Measurements from ENCODE around the gene BTN1A1. TPM values are rescaled to one million over a fixed set of nuclear protein-coding genes. Genes with fewer than 3 reads are reported as not detected.

The BTN1A1 gene
- total RNA-seq, 4 donors from 2014 or later: not detected

DNA sequence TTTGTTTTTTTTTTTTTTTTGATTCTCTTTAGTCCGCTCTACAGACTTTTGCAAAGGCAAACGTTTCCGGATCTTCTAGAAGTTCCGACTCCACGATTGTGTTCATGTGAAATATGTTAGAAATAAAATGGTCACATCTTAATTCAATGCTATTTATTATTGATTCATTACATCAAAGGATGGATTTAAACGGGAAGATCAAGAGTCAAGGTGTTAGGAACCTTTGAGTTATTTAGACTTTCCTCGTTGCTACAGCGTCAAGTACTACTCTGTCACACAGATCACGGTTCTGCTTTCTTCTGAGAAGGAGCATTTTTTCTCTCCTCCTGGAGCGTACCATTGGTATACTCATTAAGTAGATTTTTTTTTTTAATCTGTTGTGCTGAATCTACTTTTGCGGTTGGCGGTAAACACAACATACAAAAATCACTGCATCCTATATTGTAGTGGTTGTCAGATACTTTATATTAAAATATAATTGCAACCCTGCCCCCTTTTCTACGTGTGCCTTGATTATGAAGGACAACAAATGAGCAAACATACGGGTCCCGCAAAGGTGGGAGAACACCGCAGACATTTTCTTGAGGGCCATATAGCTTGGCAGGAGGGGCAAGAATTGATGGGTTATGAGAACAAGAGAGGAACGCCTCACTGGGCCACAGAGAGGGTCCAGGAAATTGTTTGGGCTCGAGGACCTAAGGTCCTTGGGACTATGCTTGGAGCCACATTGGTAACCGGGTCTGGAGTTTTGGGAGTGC is 55.6 kb downstream of the BTN1A1 start:
- no peak for DNase-seq
- no peaks in the 10 kb centered on the region for H3K27me3 ChIP-seq
- TF ChIP-seq, protein P1, sequence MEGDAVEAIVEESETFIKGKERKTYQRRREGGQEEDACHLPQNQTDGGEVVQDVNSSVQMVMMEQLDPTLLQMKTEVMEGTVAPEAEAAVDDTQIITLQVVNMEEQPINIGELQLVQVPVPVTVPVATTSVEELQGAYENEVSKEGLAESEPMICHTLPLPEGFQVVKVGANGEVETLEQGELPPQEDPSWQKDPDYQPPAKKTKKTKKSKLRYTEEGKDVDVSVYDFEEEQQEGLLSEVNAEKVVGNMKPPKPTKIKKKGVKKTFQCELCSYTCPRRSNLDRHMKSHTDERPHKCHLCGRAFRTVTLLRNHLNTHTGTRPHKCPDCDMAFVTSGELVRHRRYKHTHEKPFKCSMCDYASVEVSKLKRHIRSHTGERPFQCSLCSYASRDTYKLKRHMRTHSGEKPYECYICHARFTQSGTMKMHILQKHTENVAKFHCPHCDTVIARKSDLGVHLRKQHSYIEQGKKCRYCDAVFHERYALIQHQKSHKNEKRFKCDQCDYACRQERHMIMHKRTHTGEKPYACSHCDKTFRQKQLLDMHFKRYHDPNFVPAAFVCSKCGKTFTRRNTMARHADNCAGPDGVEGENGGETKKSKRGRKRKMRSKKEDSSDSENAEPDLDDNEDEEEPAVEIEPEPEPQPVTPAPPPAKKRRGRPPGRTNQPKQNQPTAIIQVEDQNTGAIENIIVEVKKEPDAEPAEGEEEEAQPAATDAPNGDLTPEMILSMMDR (IDR thresholded peaks at IDR 0.05): no peak
- no peak for TF ChIP-seq POLR2A (IDR thresholded peaks at IDR 0.05)
- intact Hi-C loops (cut with DNase I): no loop called here
- no peak overlapping the region for H3K27ac ChIP-seq
- no peaks in the 10 kb centered on the region for H3K9me3 ChIP-seq
- no peaks in the 10 kb centered on the region for H3K36me3 ChIP-seq
- WGBS, 2 donors: 54 to 69% methylated on average over 19 of the region's 19 CpGs
- H3K4me3 ChIP-seq: no peak overlapping the region
- peaks cover 6 to 33% (median 15%) of the 10 kb centered on the region in 3 donors for H3K4me1 ChIP-seq

DNA sequence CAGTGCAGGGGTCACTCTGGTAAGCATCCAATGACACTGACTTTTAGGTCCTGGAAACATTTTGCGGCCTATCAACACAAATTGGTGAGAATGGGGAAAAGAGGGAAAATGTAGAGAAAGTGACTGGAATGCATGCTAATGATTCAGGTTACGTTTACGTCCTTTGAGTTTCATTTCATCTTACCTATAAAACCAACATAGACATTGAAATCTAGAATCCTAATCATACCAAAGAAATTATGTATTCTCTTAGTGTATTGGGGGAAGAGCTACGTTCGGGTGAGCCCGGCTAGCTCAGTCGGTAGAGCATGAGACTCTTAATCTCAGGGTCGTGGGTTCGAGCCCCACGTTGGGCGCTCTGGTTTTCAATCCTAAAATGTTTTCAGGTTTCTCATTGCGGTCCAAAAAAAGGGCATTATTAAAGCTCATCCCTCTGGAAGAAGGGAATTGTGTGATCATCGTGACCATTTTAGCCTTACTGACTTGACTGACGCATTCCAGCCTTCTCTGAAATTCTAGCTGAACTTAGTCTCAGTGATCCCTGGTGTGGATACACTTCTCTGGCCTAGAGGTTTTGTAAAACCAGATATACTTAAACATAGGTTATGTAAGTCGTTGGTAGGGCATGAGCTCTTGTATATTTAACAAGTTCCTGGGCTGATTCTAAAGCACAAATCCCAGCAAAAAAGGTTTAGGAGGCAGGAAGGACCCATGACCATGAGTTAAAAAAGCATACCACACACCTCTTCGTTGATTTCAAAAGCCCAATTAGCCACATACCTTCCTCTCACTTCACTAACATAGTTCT is 56.4 kb downstream of the BTN1A1 start:
- 34 to 38% methylated on average over 16 of the region's 16 CpGs for WGBS, 2 donors
- intact Hi-C loops (cut with DNase I): no loop called here
- no peak for TF ChIP-seq POLR2A (IDR thresholded peaks at IDR 0.05)
- TF ChIP-seq, protein P1 (IDR thresholded peaks at IDR 0.05): no peak
- no peaks in the 10 kb centered on the region for H3K27me3 ChIP-seq
- no peak overlapping the region for H3K4me3 ChIP-seq
- H3K36me3 ChIP-seq: no peaks in the 10 kb centered on the region
- no peak overlapping the region for H3K27ac ChIP-seq
- H3K9me3 ChIP-seq: no peaks in the 10 kb centered on the region
- DNase-seq: no peak
- peaks cover 6 to 30% (median 14%) of the 10 kb centered on the region in 3 donors for H3K4me1 ChIP-seq

Small RNA genes lying within 50 kb of the gene (small RNA-seq; reads per million reads assigned to genes)
- 0 reads per million in 4 donors for gene RNU6-502P

Other genes with a start within 250 kb of the BTN1A1 start
- gene BTN3A2, start 135.1 kb upstream of the BTN1A1 start, total RNA-seq: 10 to 100 TPM in 2 of 4 donors, 1 to 10 TPM in 2; 5.8 to 17.9 (median 11.1) TPM
- gene BTN2A2, start 117.2 kb upstream of the BTN1A1 start, total RNA-seq: 1 to 10 TPM; 1.7 to 8.4 (median 4.8) TPM
- 10 to 100 TPM in 2 of 4 donors, 1 to 10 TPM in 2; 4.2 to 14.4 (median 8.0) TPM for gene BTN3A1, start 98.0 kb upstream of the BTN1A1 start, total RNA-seq
- 10 to 100 TPM in 2 of 4 donors, 1 to 10 TPM in 2; 2.2 to 12.3 (median 7.9) TPM for gene BTN3A3, start 59.8 kb upstream of the BTN1A1 start, total RNA-seq
- gene BTN2A1, start 42.3 kb upstream of the BTN1A1 start, total RNA-seq: 10 to 100 TPM in 1 of 4 donors, 1 to 10 TPM in 3; 5.9 to 11.4 (median 7.8) TPM
- 10 to 100 TPM; 18.1 to 53.2 (median 36.7) TPM for gene HMGN4, start 38.1 kb downstream of the BTN1A1 start, total RNA-seq
- 10 to 100 TPM; 16.0 to 23.5 (median 17.1) TPM for gene ABT1, start 96.7 kb downstream of the BTN1A1 start, total RNA-seq
- 10 to 100 TPM in 1 of 4 donors, 1 to 10 TPM in 3; 3.8 to 11.3 (median 8.2) TPM for gene ZNF322, start 159.4 kb downstream of the BTN1A1 start, total RNA-seq